Mesothelial cell of epicardium (in vitro differentiated cells): ENCODE data around the gene CCDC154. TPM values are rescaled to one million over a fixed set of nuclear protein-coding genes. Genes with fewer than 3 reads are reported as not detected.

ENCODE experiments used
- DNase-seq, 2 experiments: peaks; one replicate each; pipeline ENCODE4 v3.0.0; 2021; ENCODE audit warnings: low spot score in 2 of 2; ENCODE audit not compliant: unreplicated experiment in 2 of 2
- H3K27ac Mint-ChIP-seq: 2 replicates; pipeline ENCODE4 v1.8.0; 2021; ENCODE audit warnings: mixed read lengths
- H3K27me3 Mint-ChIP-seq: 2 replicates; pipeline ENCODE4 v1.8.0; 2021; ENCODE audit warnings: low read depth, mixed read lengths
- H3K36me3 Mint-ChIP-seq: 2 replicates; pipeline ENCODE4 v1.8.0; 2021; ENCODE audit warnings: mixed read lengths
- H3K4me1 Mint-ChIP-seq: 2 replicates; pipeline ENCODE4 v1.8.0; 2021; ENCODE audit warnings: mixed read lengths
- H3K4me3 Mint-ChIP-seq: 2 replicates; pipeline ENCODE4 v1.8.0; 2021; ENCODE audit warnings: mild to moderate bottlenecking, moderate library complexity, mixed read lengths
- H3K9me3 Mint-ChIP-seq: 2 replicates; pipeline ENCODE4 v1.8.0; 2021; ENCODE audit warnings: mixed read lengths
- CTCF ChIP-seq: fragments of 200-600 bp; sonication (generic); IDR thresholded peaks from one replicate; pipeline ENCODE4 v1.5.0; 2021; ENCODE audit warnings: antibody characterized with exemption; ENCODE audit not compliant: unreplicated experiment
- total RNA-seq: library from RNA; stranded (reverse); gene quantifications from 3 replicates; pipeline ENCODE4 v1.2.1, GENCODE V29; 2021

Gene CCDC154
- total RNA-seq, 1 donor from 2014 or later: 5.6 TPM

- H3K9me3 Mint-ChIP-seq: no peaks in the 10 kb centered on the region
- H3K36me3 Mint-ChIP-seq: no peaks in the 10 kb centered on the region
- no peaks in the 10 kb centered on the region for H3K27me3 Mint-ChIP-seq
- no peak for DNase-seq
- H3K4me1 Mint-ChIP-seq: no peaks in the 10 kb centered on the region
- no peak overlapping the region for H3K27ac Mint-ChIP-seq
- no peak for TF ChIP-seq CTCF
- H3K4me3 Mint-ChIP-seq: no peak overlapping the region
These were observed 16.6 kb downstream of the CCDC154 start for GRCh38 chr16:1427473-1428461.

GRCh38 chr16:1426734-1427471, 17.5 kb downstream of the CCDC154 start:
- H3K36me3 Mint-ChIP-seq: no peaks in the 10 kb centered on the region
- H3K27me3 Mint-ChIP-seq: no peaks in the 10 kb centered on the region
- H3K4me1 Mint-ChIP-seq: no peaks in the 10 kb centered on the region
- H3K27ac Mint-ChIP-seq: no peak overlapping the region
- no peak for DNase-seq
- no peaks in the 10 kb centered on the region for H3K9me3 Mint-ChIP-seq
- TF ChIP-seq CTCF: no peak
- no peak overlapping the region for H3K4me3 Mint-ChIP-seq

GRCh38 chr16:1425616-1426370, 18.6 kb downstream of the CCDC154 start:
- Mint-ChIP-seq H3K9me3 (no peaks in the 10 kb centered on the region), H3K4me1 (peaks cover under 1% of the 10 kb centered on the region), H3K4me3 (no peak overlapping the region), H3K27me3 (no peaks in the 10 kb centered on the region), H3K36me3 (no peaks in the 10 kb centered on the region), H3K27ac (no peak overlapping the region)
- no peak for DNase-seq
- TF ChIP-seq CTCF: no peak

- Mint-ChIP-seq H3K4me1 (peaks cover 4% of the 10 kb centered on the region), H3K27me3 (no peaks in the 10 kb centered on the region), H3K27ac (no peak overlapping the region), H3K9me3 (no peaks in the 10 kb centered on the region), H3K4me3 (no peak overlapping the region), H3K36me3 (no peaks in the 10 kb centered on the region)
- no peak for DNase-seq
- TF ChIP-seq CTCF: no peak
These were observed 20.3 kb downstream of the CCDC154 start for GRCh38 chr16:1424028-1424427.

- DNase-seq: no peak
- Mint-ChIP-seq H3K4me1 (peaks cover 8% of the 10 kb centered on the region), H3K27me3 (no peaks in the 10 kb centered on the region), H3K9me3 (no peaks in the 10 kb centered on the region), H3K4me3 (peak overlapping the region; percentile 92), H3K27ac (peak overlapping the region; percentile 39), H3K36me3 (no peaks in the 10 kb centered on the region)
- TF ChIP-seq CTCF: no peak
These were observed 22.3 kb downstream of the CCDC154 start for GRCh38 chr16:1422076-1422475.
